Keratinocyte (primary cell): ENCODE measurements around the gene ATRNL1.

Experiments used
- CTCF ChIP-seq, 3 experiments: IDR thresholded peaks in 1 of 3; conservative IDR thresholded peaks in 1 of 3; optimal IDR thresholded peaks in 1 of 3; 2 replicates in 2 of 3; 3 replicates in 1 of 3; pipeline versions ENCODE3 to v1.5.1; 2011; ENCODE audit warnings: low read length in 3 of 3, mild to moderate bottlenecking in 3 of 3, moderate library complexity in 2 of 3, control low read depth in 1 of 3, inconsistent platforms in 1 of 3; ENCODE audit not compliant: insufficient read depth in 2 of 3; ENCODE audit errors: extremely low read depth in 1 of 3
- EZH2 ChIP-seq: IDR thresholded peaks from one replicate; pipeline ENCODE4 v1.6.1; 2012; ENCODE audit warnings: inconsistent platforms, mild to moderate bottlenecking, low read length, moderate library complexity

GRCh38 chr10:115604627-115605026 lies 511.5 kb downstream of the ATRNL1 start:
- no peak for TF ChIP-seq CTCF (optimal IDR thresholded peaks at IDR 0.05 in 1 of 3, IDR thresholded peaks at IDR 0.05 in 1 of 3, conservative IDR thresholded peaks at IDR 0.05 in 1 of 3; ENCODE audit: extremely low read depth in 1 of 3, insufficient read depth in 2 of 3, low read length in 3 of 3)
- TF ChIP-seq EZH2: no peak
